Measurements from ENCODE around the gene SPRR2D.
"Not testable (repeated sequence)": the region's sequence is repeated elsewhere in the genome, so short reads cannot be mapped to it uniquely, and the experiment has no call there.

SPRR2D gene

DNA sequence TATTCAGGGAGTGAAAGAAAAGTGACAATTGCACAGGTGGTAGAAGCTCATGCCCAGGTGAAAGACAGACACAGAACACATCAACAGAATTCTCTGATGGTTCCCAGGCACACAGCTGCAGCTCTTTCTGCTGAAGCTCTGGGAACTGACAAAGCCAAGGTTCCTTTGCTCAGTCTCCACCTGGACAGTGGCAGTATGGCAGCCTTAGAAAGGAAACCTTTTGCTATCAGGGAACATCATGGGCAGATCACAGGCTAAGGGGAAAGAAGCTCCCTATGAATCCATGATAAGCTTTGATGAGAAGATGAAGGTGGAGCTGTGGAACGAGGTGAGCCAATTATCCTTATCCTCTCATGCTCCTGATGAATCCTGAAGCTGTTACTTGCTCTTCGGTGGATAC is 29.3 kb upstream of the SPRR2D start:
- H3K36me3 ChIP-seq = no peaks in the 10 kb centered on the region

DNA sequence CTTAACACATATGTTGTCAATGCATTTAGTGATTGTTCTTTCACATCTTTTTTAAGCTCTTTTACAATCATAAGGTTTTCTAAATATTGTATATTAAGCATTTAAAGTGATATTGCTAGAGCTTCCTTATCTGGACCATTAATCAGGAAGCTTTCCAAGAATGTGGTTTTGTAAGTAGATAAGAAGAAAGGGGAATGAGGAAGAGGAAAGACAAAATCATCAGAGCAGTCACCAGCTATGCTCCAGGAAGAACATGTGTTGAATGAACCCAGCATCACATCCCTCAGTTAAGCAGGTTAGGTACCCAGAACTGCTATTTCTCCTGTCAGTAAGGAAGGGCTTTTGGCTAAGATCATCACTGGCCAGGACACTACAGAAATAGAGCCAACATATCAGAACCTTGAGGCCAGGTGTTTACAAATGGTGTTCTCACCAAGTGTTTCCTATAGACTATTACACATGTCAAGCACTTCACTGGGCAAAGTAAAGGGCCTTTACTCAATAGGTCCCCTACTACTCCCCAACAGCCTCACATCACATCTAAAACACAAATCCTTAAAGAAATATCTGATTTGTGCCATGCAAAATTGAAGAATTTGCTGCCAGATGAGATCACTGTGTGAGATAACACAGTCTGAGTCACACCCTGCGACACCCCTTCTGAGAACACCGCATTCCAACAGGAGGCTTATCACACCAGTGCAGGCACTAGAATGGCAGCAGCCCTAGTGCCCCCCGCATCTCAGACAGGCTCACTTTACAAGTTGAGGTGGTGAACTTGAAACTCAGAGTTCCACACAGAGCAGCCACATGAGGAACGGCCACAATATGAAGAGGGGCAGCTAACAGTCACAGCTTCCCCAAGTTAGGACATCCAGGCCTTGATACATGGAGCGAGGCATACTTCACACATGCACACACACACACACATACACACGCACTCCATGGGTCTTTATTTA is 18.2 kb upstream of the SPRR2D start:
- H3K36me3 ChIP-seq = no peaks in the 10 kb centered on the region
- TF ChIP-seq, protein P1, sequence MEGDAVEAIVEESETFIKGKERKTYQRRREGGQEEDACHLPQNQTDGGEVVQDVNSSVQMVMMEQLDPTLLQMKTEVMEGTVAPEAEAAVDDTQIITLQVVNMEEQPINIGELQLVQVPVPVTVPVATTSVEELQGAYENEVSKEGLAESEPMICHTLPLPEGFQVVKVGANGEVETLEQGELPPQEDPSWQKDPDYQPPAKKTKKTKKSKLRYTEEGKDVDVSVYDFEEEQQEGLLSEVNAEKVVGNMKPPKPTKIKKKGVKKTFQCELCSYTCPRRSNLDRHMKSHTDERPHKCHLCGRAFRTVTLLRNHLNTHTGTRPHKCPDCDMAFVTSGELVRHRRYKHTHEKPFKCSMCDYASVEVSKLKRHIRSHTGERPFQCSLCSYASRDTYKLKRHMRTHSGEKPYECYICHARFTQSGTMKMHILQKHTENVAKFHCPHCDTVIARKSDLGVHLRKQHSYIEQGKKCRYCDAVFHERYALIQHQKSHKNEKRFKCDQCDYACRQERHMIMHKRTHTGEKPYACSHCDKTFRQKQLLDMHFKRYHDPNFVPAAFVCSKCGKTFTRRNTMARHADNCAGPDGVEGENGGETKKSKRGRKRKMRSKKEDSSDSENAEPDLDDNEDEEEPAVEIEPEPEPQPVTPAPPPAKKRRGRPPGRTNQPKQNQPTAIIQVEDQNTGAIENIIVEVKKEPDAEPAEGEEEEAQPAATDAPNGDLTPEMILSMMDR (IDR thresholded peaks at IDR 0.05) = no peak

More for the DNA sequence above, 29.3 kb upstream of the SPRR2D start:
- TF ChIP-seq, protein P1 (IDR thresholded peaks at IDR 0.05) = no peak
- Histone ChIP-seq H3K27ac (no peak overlapping the region), H3K27me3 (peaks cover 3% of the 10 kb centered on the region), H3K9me3 (no peaks in the 10 kb centered on the region), H3K4me3 (ENCODE audit: low read depth in 1 of 2, low read length in 1 of 2) (no peak overlapping the region), H3K4me1 (ENCODE audit: control insufficient read depth in 1 of 2, insufficient read depth in 1 of 2, low read depth in 1 of 2, low read length in 1 of 2) (no peaks in the 10 kb centered on the region)

DNA sequence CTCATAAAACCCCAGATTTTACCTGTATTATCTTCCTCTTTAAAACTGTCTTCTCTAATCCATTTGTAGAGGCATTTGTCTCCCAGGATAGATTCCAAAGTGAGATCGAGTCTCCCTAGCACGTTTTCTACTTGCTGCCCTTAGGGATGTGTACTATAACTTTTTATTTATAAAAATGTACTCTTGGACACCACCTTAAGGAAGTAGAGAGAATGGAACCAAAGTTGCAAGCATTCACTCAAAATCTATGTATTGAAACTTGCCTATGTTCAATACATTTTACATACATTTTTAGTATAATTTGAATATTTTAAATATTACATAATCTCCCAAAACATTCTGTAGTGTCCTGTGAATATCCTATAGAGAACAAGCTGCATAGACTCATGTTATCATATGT is 17.2 kb upstream of the SPRR2D start:
- Histone ChIP-seq H3K36me3 (no peaks in the 10 kb centered on the region), H3K27ac (no peak overlapping the region), H3K4me3 (ENCODE audit: low read depth in 1 of 2, low read length in 1 of 2) (no peak overlapping the region), H3K9me3 (no peaks in the 10 kb centered on the region), H3K4me1 (ENCODE audit: control insufficient read depth in 1 of 2, insufficient read depth in 1 of 2, low read depth in 1 of 2, low read length in 1 of 2) (no peaks in the 10 kb centered on the region), H3K27me3 (peaks cover 55% of the 10 kb centered on the region)
- TF ChIP-seq, protein P1 (IDR thresholded peaks at IDR 0.05) = no peak

More for the DNA sequence above, 18.2 kb upstream of the SPRR2D start:
- Histone ChIP-seq H3K4me1 (ENCODE audit: control insufficient read depth in 1 of 2, insufficient read depth in 1 of 2, low read depth in 1 of 2, low read length in 1 of 2) (no peaks in the 10 kb centered on the region), H3K27ac (no peak overlapping the region), H3K27me3 (peaks cover 55% of the 10 kb centered on the region), H3K4me3 (ENCODE audit: low read depth in 1 of 2, low read length in 1 of 2) (no peak overlapping the region), H3K9me3 (no peaks in the 10 kb centered on the region)

DNA sequence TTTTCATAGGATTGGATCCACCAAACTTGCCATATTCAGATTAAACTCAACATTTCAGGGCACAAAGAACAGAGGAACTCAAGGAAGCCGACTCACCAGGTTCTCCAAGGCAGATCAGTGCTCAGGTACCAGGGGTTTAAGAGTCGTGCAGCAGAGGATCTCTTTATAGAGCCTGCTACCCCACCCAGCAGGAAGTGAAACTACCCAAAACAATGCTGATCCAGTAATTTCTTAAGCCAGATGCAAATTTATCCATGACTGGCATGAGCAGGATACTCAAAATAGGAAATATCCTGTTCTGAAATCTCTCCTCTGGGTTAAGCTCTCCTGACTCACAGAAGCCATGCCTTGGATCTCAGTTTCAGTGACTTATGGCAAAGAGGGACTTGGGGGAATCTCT is 16.5 kb upstream of the SPRR2D start, which contains the start of gene SPRR2A:
SPRR2A (minus strand) TSS at position 138 of the 400 bp plus-strand sequence. CDS start 777 bp downstream, outside the sequence.
- no peak within 1 kb of the TSS for H3K4me3 ChIP-seq (ENCODE audit: low read depth in 1 of 2, low read length in 1 of 2)
- TF ChIP-seq, protein P1 (IDR thresholded peaks at IDR 0.05) = no peak
- no peak within 1 kb of the TSS for H3K27ac ChIP-seq

DNA sequence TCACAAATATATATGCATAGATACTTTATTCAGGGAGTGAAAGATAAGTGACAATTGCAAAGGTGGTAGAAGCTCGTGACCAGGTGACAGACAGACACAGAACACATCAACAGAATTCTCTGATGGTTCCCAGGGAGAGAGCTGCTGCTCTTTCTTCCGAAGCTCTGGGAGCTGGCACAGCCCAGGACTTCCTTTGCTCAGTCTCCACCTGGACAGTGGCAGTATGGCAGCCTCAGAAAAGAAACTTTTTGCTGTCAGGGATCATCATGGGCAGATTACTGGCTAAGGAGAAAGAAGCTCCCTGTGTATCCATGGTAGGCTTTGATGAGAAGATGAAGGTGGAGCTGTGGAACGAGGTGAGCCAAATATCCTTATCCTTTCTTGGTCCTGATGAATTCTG is 15.2 kb upstream of the SPRR2D start:
- not testable (repeated sequence) for H3K9me3 ChIP-seq; H3K4me3 ChIP-seq (ENCODE audit: low read depth in 1 of 2, low read length in 1 of 2); H3K27ac ChIP-seq; H3K4me1 ChIP-seq (ENCODE audit: control insufficient read depth in 1 of 2, insufficient read depth in 1 of 2, low read depth in 1 of 2, low read length in 1 of 2); H3K36me3 ChIP-seq
- H3K27me3 ChIP-seq = peaks cover 55% of the 10 kb centered on the region

More for the DNA sequence above, 16.5 kb upstream of the SPRR2D start, which contains the start of gene SPRR2A:
- H3K36me3 ChIP-seq = no peaks in the 10 kb centered on the region
- peaks cover 55% of the 10 kb centered on the region for H3K27me3 ChIP-seq
- no peaks in the 10 kb centered on the region for H3K4me1 ChIP-seq (ENCODE audit: control insufficient read depth in 1 of 2, insufficient read depth in 1 of 2, low read depth in 1 of 2, low read length in 1 of 2)
- no peaks in the 10 kb centered on the region for H3K9me3 ChIP-seq

DNA sequence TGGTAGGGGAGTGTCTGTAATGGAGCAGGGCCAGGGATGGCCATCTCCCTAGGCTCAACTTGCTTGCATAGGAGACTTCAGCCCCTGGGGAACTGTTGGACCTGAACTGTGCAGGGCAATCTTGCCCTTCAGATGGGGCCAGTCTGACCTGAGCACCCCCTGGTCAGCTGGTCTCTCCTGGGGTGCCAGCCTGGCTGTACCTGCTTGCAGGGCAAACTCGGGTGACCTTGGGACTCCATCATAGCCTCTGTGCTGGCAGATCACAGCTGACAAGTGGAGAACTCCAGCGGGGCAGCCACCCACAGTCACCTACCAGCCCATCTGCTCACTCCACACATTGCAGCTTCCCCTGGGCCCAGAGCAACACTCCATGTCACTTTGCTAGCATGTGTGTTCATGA is 8.3 kb upstream of the SPRR2D start:
- Histone ChIP-seq H3K9me3 (no peaks in the 10 kb centered on the region), H3K27me3 (peaks cover 14% of the 10 kb centered on the region), H3K4me3 (ENCODE audit: low read depth in 1 of 2, low read length in 1 of 2) (no peak overlapping the region), H3K36me3 (no peaks in the 10 kb centered on the region), H3K4me1 (ENCODE audit: control insufficient read depth in 1 of 2, insufficient read depth in 1 of 2, low read depth in 1 of 2, low read length in 1 of 2) (no peaks in the 10 kb centered on the region), H3K27ac (no peak overlapping the region)
- TF ChIP-seq, protein P1 (IDR thresholded peaks at IDR 0.05) = no peak
